ENCODE results near the gene EMSY.

DNA sequence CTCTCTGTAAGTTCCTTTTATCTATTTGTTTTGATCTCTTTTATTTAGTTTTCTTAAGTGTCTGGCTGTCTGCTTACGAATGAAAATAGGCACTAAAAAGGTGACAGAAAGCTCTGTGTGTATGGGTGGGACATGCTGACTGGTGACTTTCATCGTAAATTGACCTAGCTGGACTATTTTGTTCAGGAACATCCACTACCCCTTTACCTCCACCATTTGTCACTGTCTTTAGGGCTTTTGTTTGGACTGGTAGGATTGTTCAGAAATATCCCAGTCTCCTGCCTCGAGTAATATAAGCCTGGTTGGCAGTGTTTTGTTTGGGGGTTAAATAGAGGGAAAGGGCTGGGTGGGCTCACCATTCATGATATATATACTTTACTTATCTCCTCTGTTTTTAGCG, 20.9 kb downstream of the EMSY start:
- TF ChIP-seq EZH2 (IDR thresholded peaks at IDR 0.05; ENCODE audit: borderline replicate concordance, low read depth, low read length, poor library complexity, severe bottlenecking) = no peak
- TF ChIP-seq CTCF (conservative IDR thresholded peaks at IDR 0.05; ENCODE audit: low read depth, low read length) = no peak
